ENCODE measurements around the gene SPACA6. TPM values are rescaled to one million over a fixed set of nuclear protein-coding genes. Genes with fewer than 3 reads are reported as not detected.

The SPACA6 gene
- total RNA-seq, 2 experiments from 2014 or later, result 2.5 to 12.5 TPM

- Histone ChIP-seq H3K4me2 (ENCODE audit: low read length) (no peak overlapping the region), H3K79me2 (ENCODE audit: insufficient read depth, low read depth, low read length) (no peaks in the 10 kb centered on the region), H3K4me1 (ENCODE audit: insufficient read depth, low read length, poor library complexity, severe bottlenecking) (peaks cover under 1% of the 10 kb centered on the region), H3K9me2 (ENCODE audit: insufficient read depth, low read length) (no peaks in the 10 kb centered on the region), H3K4me3 (ENCODE audit: low read depth, low read length, poor library complexity, severe bottlenecking) (no peak overlapping the region), H3K9me3 (ENCODE audit: low read length) (no peaks in the 10 kb centered on the region), H2AFZ (ENCODE audit: low read length) (no peak overlapping the region), H3K27ac (ENCODE audit: low read depth, low read length, poor library complexity, severe bottlenecking) (no peak overlapping the region), H4K20me1 (ENCODE audit: insufficient read depth, low read length) (no peaks in the 10 kb centered on the region), H3K36me3 (ENCODE audit: insufficient read depth, low read length) (no peaks in the 10 kb centered on the region)
- no TSS peak for BruUV-seq (replicated peaks)
- TF ChIP-seq EZH2phosphoT487 (IDR thresholded peaks at IDR 0.05; ENCODE audit: borderline replicate concordance, low read depth, low read length) (no peak), CTCF (conservative IDR thresholded peaks at IDR 0.05; ENCODE audit: low read length) (no peak)
- ChIA-PET CTCF (ENCODE audit: unreplicated experiment) (no interaction called here), POLR2A (no interaction called here)
- DNase-seq (ENCODE audit: low spot score), result no peak
- intact Hi-C loops (cut with micrococcal nuclease; ENCODE audit: unreplicated experiment), result no loop called here
These were observed 5.2 kb downstream of the SPACA6 start for GRCh38 chr19:51698296-51698695.

GRCh38 chr19:51699170-51699569, 6.0 kb downstream of the SPACA6 start:
- no peak for DNase-seq (ENCODE audit: low spot score)
- H3K4me3 ChIP-seq (ENCODE audit: low read depth, low read length, poor library complexity, severe bottlenecking), result no peak overlapping the region
- no peak overlapping the region for H3K27ac ChIP-seq (ENCODE audit: low read depth, low read length, poor library complexity, severe bottlenecking)
- H2AFZ ChIP-seq (ENCODE audit: low read length), result no peak overlapping the region
- H3K4me2 ChIP-seq (ENCODE audit: low read length), result no peak overlapping the region
- H3K4me1 ChIP-seq (ENCODE audit: insufficient read depth, low read length, poor library complexity, severe bottlenecking), result peaks cover 5% of the 10 kb centered on the region
- H3K36me3 ChIP-seq (ENCODE audit: insufficient read depth, low read length), result no peaks in the 10 kb centered on the region
- ChIA-PET POLR2A (no interaction called here), CTCF (ENCODE audit: unreplicated experiment) (no interaction called here)
- H3K9me2 ChIP-seq (ENCODE audit: insufficient read depth, low read length), result no peaks in the 10 kb centered on the region
- BruUV-seq (replicated peaks), result no TSS peak
- TF ChIP-seq EZH2phosphoT487 (IDR thresholded peaks at IDR 0.05; ENCODE audit: borderline replicate concordance, low read depth, low read length), result no peak
- no peak for TF ChIP-seq CTCF (conservative IDR thresholded peaks at IDR 0.05; ENCODE audit: low read length)
- no peaks in the 10 kb centered on the region for H4K20me1 ChIP-seq (ENCODE audit: insufficient read depth, low read length)
- intact Hi-C loops (cut with micrococcal nuclease; ENCODE audit: unreplicated experiment), result no loop called here
- no peaks in the 10 kb centered on the region; the same call in 1 of the 2 replicates for H3K79me2 ChIP-seq (ENCODE audit: insufficient read depth, low read depth, low read length)
- no peaks in the 10 kb centered on the region for H3K9me3 ChIP-seq (ENCODE audit: low read length)

- Histone ChIP-seq H2AFZ (ENCODE audit: low read length) (no peak overlapping the region), H3K9me2 (ENCODE audit: insufficient read depth, low read length) (no peaks in the 10 kb centered on the region), H3K27ac (ENCODE audit: low read depth, low read length, poor library complexity, severe bottlenecking) (no peak overlapping the region), H4K20me1 (ENCODE audit: insufficient read depth, low read length) (no peaks in the 10 kb centered on the region), H3K4me2 (ENCODE audit: low read length) (no peak overlapping the region), H3K4me3 (ENCODE audit: low read depth, low read length, poor library complexity, severe bottlenecking) (no peak overlapping the region), H3K9me3 (ENCODE audit: low read length) (no peaks in the 10 kb centered on the region), H3K79me2 (ENCODE audit: insufficient read depth, low read depth, low read length) (peaks cover 12% of the 10 kb centered on the region; the same call in 1 of the 2 replicates), H3K4me1 (ENCODE audit: insufficient read depth, low read length, poor library complexity, severe bottlenecking) (peaks cover 9% of the 10 kb centered on the region), H3K36me3 (ENCODE audit: insufficient read depth, low read length) (no peaks in the 10 kb centered on the region)
- intact Hi-C loops (cut with micrococcal nuclease; ENCODE audit: unreplicated experiment), result no loop called here
- no peak for TF ChIP-seq CTCF (conservative IDR thresholded peaks at IDR 0.05; ENCODE audit: low read length)
- TF ChIP-seq EZH2phosphoT487 (IDR thresholded peaks at IDR 0.05; ENCODE audit: borderline replicate concordance, low read depth, low read length), result no peak
- ChIA-PET POLR2A (no interaction called here), CTCF (ENCODE audit: unreplicated experiment) (no interaction called here)
- DNase-seq (ENCODE audit: low spot score), result no peak
- BruUV-seq (replicated peaks), result no TSS peak
These were observed 8.5 kb downstream of the SPACA6 start for GRCh38 chr19:51701468-51702100.

Measured in OCI-LY7 (cell line).